Measurements from ENCODE around the gene EPN1. TPM values are rescaled to one million over a fixed set of nuclear protein-coding genes. Genes with fewer than 3 reads are reported as not detected.

EPN1 gene
- total RNA-seq, 1 donor from 2014 or later, result 65.2 TPM

- Mint-ChIP-seq H3K27ac (no peak overlapping the region), H3K4me1 (no peaks in the 10 kb centered on the region), H3K9me3 (no peaks in the 10 kb centered on the region), H3K36me3 (ENCODE audit: low read depth) (peaks cover 70% of the 10 kb centered on the region), H3K27me3 (no peaks in the 10 kb centered on the region), H3K4me3 (no peak overlapping the region)
- intact Hi-C loops (cut with micrococcal nuclease), result no loop called here
- ATAC-seq (ENCODE audit: low read depth) (no peak), DNase-seq (no peak)
- ChIA-PET POLR2A (no interaction called here), CTCF (no interaction called here)
- no peak for TF ChIP-seq CTCF (IDR thresholded peaks at IDR 0.05)
These were observed 20.7 kb downstream of the EPN1 start for GRCh38 chr19:55695511-55696290.

- no peak for TF ChIP-seq CTCF (IDR thresholded peaks at IDR 0.05)
- H3K27ac Mint-ChIP-seq, result no peak overlapping the region
- H3K36me3 Mint-ChIP-seq (ENCODE audit: low read depth), result peaks cover 64% of the 10 kb centered on the region
These were observed 21.5 kb downstream of the EPN1 start for GRCh38 chr19:55696301-55697068.

GRCh38 chr19:55697069-55697440 is 22.0 kb downstream of the EPN1 start:
- no peak for TF ChIP-seq CTCF (IDR thresholded peaks at IDR 0.05)
- ChIA-PET POLR2A (no interaction called here), CTCF (no interaction called here)
- Mint-ChIP-seq H3K27ac (no peak overlapping the region), H3K9me3 (no peaks in the 10 kb centered on the region), H3K27me3 (no peaks in the 10 kb centered on the region), H3K4me3 (no peak overlapping the region), H3K36me3 (ENCODE audit: low read depth) (peaks cover 62% of the 10 kb centered on the region), H3K4me1 (no peaks in the 10 kb centered on the region)
- DNase-seq (no peak), ATAC-seq (ENCODE audit: low read depth) (no peak)
- intact Hi-C loops (cut with micrococcal nuclease), result no loop called here

More at GRCh38 chr19:55696301-55697068, 21.5 kb downstream of the EPN1 start:
- ChIA-PET CTCF (no interaction called here), POLR2A (no interaction called here)
- H3K9me3 Mint-ChIP-seq, result no peaks in the 10 kb centered on the region
- no peaks in the 10 kb centered on the region for H3K4me1 Mint-ChIP-seq
- H3K4me3 Mint-ChIP-seq, result no peak overlapping the region
- H3K27me3 Mint-ChIP-seq, result no peaks in the 10 kb centered on the region
- intact Hi-C loops (cut with micrococcal nuclease), result no loop called here
- DNase-seq (no peak), ATAC-seq (ENCODE audit: low read depth) (no peak)

GRCh38 chr19:55697698-55698097 is 22.7 kb downstream of the EPN1 start:
- ChIA-PET CTCF (no interaction called here), POLR2A (no interaction called here)
- Mint-ChIP-seq H3K4me1 (no peaks in the 10 kb centered on the region), H3K4me3 (no peak overlapping the region), H3K27ac (no peak overlapping the region), H3K36me3 (ENCODE audit: low read depth) (peaks cover 66% of the 10 kb centered on the region), H3K9me3 (no peaks in the 10 kb centered on the region), H3K27me3 (no peaks in the 10 kb centered on the region)
- intact Hi-C loops (cut with micrococcal nuclease), result no loop called here
- DNase-seq, result no peak
- no peak for TF ChIP-seq CTCF (IDR thresholded peaks at IDR 0.05)
- ATAC-seq (ENCODE audit: low read depth), result no peak

GRCh38 chr19:55698256-55698655 is 23.2 kb downstream of the EPN1 start:
- CTCF ChIA-PET, result no interaction called here
- no peak overlapping the region for H3K27ac Mint-ChIP-seq
- ATAC-seq (ENCODE audit: low read depth) (no peak), DNase-seq (no peak)
- H3K27me3 Mint-ChIP-seq, result no peaks in the 10 kb centered on the region
- no peaks in the 10 kb centered on the region for H3K9me3 Mint-ChIP-seq
- peaks cover 65% of the 10 kb centered on the region for H3K36me3 Mint-ChIP-seq (ENCODE audit: low read depth)
- H3K4me3 Mint-ChIP-seq, result no peak overlapping the region
- no peak for TF ChIP-seq CTCF (IDR thresholded peaks at IDR 0.05)
- POLR2A ChIA-PET, result no interaction called here
- intact Hi-C loops (cut with micrococcal nuclease), result no loop called here
- no peaks in the 10 kb centered on the region for H3K4me1 Mint-ChIP-seq

All from activated B cell treated with CpG ODN at 0.5 μM for 24 hours (primary cell).